Epithelial cell of proximal tubule (primary cell): ENCODE results near the gene HDHD2. TPM values are rescaled to one million over a fixed set of nuclear protein-coding genes. Genes with fewer than 3 reads are reported as not detected.
A peak's percentile ranks its signal among the peaks of the same experiment; 100 is the strongest.
"Not testable (repeated sequence)": the region's sequence is repeated elsewhere in the genome, so short reads cannot be mapped to it uniquely, and the experiment has no call there.

Experiments used
- DNase-seq: peaks from one replicate; pipeline ENCODE4 v3.0.0-alpha.2; 2011; ENCODE audit warnings: low read depth
- H3K4me3 ChIP-seq: 2 replicates; pipeline ENCODE4 v1.5.1; 2011; ENCODE audit warnings: low read depth, mild to moderate bottlenecking, low read length
- CTCF ChIP-seq: conservative IDR thresholded peaks from 2 replicates; pipeline ENCODE4 v1.5.1; 2012; ENCODE audit warnings: low read depth, mild to moderate bottlenecking, low read length
- total RNA-seq: library from RNA; depleted of rRNA; stranded (reverse); fragments of >200 nt; gene quantifications from 2 replicates; pipeline ENCODE4 v1.2.3, GENCODE V29; 2015

The HDHD2 gene
- total RNA-seq, 1 donor from 2014 or later, result 10.6 TPM

DNA sequence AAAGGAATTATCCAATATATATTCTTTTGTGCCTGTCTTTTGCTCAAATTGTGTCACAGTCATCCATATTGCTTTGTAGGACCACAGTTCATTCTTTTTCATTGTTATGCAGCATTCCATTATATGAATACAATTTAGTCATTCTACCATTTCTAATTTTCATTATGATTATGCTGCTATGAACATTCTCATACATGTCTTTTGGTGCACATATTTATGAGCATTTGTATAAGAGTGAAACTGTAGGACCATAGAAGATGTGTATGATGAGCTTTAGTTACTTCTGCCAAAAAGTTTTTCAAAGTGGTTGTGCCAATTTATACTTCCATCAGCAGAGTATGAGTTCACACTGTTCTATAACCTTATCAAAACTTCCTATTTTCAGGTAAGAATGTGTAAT is 18.2 kb upstream of the HDHD2 start:
- DNase-seq, result no peak
- TF ChIP-seq CTCF, result no peak
- no peak overlapping the region for H3K4me3 ChIP-seq

DNA sequence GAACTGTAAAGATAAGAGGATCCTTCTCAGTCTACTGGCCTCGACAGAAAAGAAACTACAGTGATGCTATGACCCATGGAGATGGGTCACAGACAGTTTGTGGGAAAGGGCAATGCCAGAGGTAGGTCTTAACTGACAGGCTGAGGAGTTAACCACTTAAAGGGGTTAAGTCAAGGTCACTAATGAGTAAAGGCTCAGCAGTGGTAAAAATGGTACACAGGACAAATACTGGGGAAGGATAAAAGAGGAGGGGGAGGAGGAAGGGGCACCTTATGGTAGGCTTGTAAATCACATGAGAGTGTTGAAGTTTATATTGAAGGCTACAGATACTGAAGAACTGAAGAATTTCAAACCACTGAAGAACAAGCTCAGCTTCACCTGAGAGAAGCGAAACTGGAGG is 16.0 kb upstream of the HDHD2 start:
- DNase-seq, result no peak
- no peak for TF ChIP-seq CTCF
- no peak overlapping the region for H3K4me3 ChIP-seq

DNA sequence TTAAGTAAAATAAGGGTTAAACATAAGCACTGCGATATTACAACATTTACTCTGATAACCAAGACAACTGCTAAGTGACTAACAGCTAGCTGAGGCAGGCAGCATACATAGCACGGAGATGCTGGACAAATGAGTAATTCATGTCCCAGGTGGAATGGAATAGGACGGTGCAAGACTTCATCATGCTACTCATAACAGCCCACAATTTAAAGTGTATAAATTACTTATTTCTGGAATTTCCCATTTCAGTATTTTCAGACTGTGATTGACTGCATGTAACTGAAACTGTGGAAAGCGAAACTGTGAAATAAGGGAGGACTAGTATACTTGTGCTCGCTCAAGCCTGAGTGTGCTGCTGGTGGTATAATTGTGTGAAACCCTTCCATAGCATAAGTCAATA is 12.9 kb upstream of the HDHD2 start:
- no peak for TF ChIP-seq CTCF
- peak overlapping the region; percentile 14 for H3K4me3 ChIP-seq
- DNase-seq, result no peak

- no peak for TF ChIP-seq CTCF
- DNase-seq, result no peak
- H3K4me3 ChIP-seq, result no peak overlapping the region
Measured at GRCh38 chr18:47160256-47160655, 10.0 kb upstream of the HDHD2 start.

GRCh38 chr18:47158404-47158803 is 8.1 kb upstream of the HDHD2 start:
- H3K4me3 ChIP-seq, DNase-seq: not testable (repeated sequence)

- no peak for DNase-seq
- TF ChIP-seq CTCF, result no peak
- H3K4me3 ChIP-seq, result peak overlapping the region; percentile 89
Measured at GRCh38 chr18:47151439-47151838, 1.1 kb upstream of the HDHD2 start.

DNA sequence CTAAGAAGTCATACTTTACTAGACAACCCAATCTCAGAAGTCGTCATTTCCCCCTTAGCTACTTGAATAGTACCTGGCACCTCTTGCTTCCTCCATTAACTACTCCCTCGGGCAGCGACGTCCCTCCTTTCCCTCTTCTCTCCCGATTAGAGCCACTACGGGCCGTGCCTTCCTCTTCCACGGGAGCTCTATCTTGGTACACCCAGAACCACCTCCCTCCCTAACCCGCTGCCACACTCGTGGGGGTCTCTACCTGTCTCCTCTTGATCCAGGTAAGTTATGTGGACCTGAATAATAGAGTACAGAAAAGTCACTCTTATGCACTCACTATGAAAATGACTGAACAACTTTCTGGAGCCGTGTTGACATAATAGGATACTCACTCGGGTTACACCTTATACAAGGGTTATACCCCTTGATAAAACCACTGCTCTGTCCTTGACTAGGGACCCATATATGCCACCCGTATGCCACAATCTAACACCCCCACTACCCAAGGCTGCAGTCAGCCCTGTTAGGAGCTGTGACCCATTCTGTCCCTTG is 595 bp upstream of the HDHD2 start:
- peak overlapping the region; percentile 89 for H3K4me3 ChIP-seq
- DNase-seq, result no peak
- TF ChIP-seq CTCF, result no peak
